ENCODE measurements around the gene ADPRM. TPM values are rescaled to one million over a fixed set of nuclear protein-coding genes. Genes with fewer than 3 reads are reported as not detected.

ADPRM gene
- total and polyA plus RNA-seq, 4 donors, result 3.7 to 10.8 (median 6.7) TPM

DNA sequence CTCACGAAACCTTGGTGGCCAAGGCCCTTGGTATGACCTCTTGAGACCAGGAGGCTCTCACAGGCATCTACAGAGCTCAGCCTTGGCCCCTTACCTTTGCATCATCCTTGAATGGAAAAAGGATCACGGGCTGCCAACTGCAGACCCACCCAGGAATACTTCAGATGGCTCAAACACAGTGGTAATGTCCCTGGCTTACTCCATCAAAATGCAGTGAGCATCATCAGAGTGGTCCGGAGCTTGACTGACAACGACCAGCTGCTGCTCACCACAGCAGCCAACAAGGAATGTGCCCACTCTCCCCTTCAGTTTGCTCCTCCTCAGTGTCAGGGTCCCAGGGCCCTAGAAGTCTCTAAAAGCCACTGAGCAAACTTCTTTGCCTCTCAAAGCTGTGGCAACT lies 22.7 kb upstream of the ADPRM start:
- Histone ChIP-seq H3K9me3 (ENCODE audit: control insufficient read depth in 4 of 4, low read length in 3 of 4) (no peaks in the 10 kb centered on the region), H3K4me3 (ENCODE audit: low read depth in 1 of 3, low read length in 3 of 3) (no peak overlapping the region), H3K9ac (ENCODE audit: low read depth in 1 of 2, low read length in 2 of 2) (no peak overlapping the region), H3K4me1 (ENCODE audit: control insufficient read depth in 4 of 4, insufficient read depth in 4 of 4, low read length in 3 of 4) (no peaks in the 10 kb centered on the region), H3K27ac (ENCODE audit: low read depth in 1 of 2, low read length in 2 of 2) (no peak overlapping the region), H3K27me3 (ENCODE audit: control insufficient read depth in 4 of 4, insufficient read depth in 4 of 4, low read length in 3 of 4) (no peaks in the 10 kb centered on the region), H3K36me3 (ENCODE audit: control insufficient read depth in 4 of 4, insufficient read depth in 3 of 4, low read depth in 1 of 4, low read length in 3 of 4) (peaks cover 3 to 24% (median 15%) of the 10 kb centered on the region in 4 donors)
- WGBS, result 98% methylated on average over 4 of the region's 4 CpGs
- TF ChIP-seq, protein P1, sequence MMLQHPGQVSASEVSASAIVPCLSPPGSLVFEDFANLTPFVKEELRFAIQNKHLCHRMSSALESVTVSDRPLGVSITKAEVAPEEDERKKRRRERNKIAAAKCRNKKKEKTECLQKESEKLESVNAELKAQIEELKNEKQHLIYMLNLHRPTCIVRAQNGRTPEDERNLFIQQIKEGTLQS (IDR thresholded peaks at IDR 0.05), result no peak
- TF ChIP-seq RXRA (IDR thresholded peaks at IDR 0.05), result no peak
- no peak for TF ChIP-seq ZBTB33 (IDR thresholded peaks at IDR 0.05)
- TF ChIP-seq HNF4A (conservative IDR thresholded peaks at IDR 0.05), result no peak
- TF ChIP-seq NR2F2 (IDR thresholded peaks at IDR 0.05), result no peak
- no peak for TF ChIP-seq HNF4G (IDR thresholded peaks at IDR 0.05)
- TF ChIP-seq SP1 (IDR thresholded peaks at IDR 0.05), result no peak
- no peak for TF ChIP-seq FOXA1 (IDR thresholded peaks at IDR 0.05)
- no peak for DNase-seq (ENCODE audit: low spot score)

DNA sequence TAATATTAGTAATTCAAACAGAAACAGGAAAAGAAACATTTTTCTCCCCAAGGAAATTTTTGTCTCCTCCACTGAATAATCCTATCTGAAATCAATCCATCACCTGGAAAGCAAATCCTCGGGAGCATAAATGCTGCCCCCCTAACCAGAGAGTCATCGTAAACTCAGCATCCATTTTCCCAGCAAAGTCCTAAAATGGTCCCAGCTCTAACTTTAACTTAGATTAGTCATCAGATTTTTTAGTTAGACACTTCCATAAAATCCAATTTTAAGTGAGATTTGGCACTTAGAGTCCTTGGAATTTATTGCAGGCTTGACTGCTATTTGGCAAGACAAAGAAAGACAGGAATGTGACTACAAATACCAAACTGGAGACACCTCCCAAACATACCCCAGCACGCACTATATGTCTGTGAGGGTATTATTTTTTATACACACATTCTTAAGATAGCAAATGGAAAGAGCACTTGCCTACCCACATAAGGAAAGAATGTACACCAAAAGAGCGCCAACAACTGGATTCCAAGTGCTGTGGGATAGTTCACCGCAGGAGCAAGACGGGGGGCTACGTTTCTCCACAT lies 15.4 kb upstream of the ADPRM start:
- peaks cover 18 to 60% (median 41%) of the 10 kb centered on the region in 4 donors for H3K36me3 ChIP-seq (ENCODE audit: control insufficient read depth in 4 of 4, insufficient read depth in 3 of 4, low read depth in 1 of 4, low read length in 3 of 4)
- WGBS, result 94% methylated on average over 7 of the region's 7 CpGs

More for the DNA sequence above, 15.4 kb upstream of the ADPRM start:
- no peak for DNase-seq (ENCODE audit: low spot score)
- TF ChIP-seq, protein P1 (IDR thresholded peaks at IDR 0.05), result no peak
- TF ChIP-seq, protein P2, sequence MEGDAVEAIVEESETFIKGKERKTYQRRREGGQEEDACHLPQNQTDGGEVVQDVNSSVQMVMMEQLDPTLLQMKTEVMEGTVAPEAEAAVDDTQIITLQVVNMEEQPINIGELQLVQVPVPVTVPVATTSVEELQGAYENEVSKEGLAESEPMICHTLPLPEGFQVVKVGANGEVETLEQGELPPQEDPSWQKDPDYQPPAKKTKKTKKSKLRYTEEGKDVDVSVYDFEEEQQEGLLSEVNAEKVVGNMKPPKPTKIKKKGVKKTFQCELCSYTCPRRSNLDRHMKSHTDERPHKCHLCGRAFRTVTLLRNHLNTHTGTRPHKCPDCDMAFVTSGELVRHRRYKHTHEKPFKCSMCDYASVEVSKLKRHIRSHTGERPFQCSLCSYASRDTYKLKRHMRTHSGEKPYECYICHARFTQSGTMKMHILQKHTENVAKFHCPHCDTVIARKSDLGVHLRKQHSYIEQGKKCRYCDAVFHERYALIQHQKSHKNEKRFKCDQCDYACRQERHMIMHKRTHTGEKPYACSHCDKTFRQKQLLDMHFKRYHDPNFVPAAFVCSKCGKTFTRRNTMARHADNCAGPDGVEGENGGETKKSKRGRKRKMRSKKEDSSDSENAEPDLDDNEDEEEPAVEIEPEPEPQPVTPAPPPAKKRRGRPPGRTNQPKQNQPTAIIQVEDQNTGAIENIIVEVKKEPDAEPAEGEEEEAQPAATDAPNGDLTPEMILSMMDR (IDR thresholded peaks at IDR 0.05; ENCODE audit: low read depth, low read length, missing input control), result no peak
- no peak for TF ChIP-seq RAD21 (IDR thresholded peaks at IDR 0.05)
- no peak for TF ChIP-seq RXRA (IDR thresholded peaks at IDR 0.05)
- TF ChIP-seq EGR1 (IDR thresholded peaks at IDR 0.05; ENCODE audit: low read depth in 2 of 2), result no peak
- TF ChIP-seq TAF1 (conservative IDR thresholded peaks at IDR 0.05), result no peak
- no peak for TF ChIP-seq JUND (IDR thresholded peaks at IDR 0.05)
- TF ChIP-seq FOXA1 (IDR thresholded peaks at IDR 0.05), result no peak
- TF ChIP-seq, protein P3, sequence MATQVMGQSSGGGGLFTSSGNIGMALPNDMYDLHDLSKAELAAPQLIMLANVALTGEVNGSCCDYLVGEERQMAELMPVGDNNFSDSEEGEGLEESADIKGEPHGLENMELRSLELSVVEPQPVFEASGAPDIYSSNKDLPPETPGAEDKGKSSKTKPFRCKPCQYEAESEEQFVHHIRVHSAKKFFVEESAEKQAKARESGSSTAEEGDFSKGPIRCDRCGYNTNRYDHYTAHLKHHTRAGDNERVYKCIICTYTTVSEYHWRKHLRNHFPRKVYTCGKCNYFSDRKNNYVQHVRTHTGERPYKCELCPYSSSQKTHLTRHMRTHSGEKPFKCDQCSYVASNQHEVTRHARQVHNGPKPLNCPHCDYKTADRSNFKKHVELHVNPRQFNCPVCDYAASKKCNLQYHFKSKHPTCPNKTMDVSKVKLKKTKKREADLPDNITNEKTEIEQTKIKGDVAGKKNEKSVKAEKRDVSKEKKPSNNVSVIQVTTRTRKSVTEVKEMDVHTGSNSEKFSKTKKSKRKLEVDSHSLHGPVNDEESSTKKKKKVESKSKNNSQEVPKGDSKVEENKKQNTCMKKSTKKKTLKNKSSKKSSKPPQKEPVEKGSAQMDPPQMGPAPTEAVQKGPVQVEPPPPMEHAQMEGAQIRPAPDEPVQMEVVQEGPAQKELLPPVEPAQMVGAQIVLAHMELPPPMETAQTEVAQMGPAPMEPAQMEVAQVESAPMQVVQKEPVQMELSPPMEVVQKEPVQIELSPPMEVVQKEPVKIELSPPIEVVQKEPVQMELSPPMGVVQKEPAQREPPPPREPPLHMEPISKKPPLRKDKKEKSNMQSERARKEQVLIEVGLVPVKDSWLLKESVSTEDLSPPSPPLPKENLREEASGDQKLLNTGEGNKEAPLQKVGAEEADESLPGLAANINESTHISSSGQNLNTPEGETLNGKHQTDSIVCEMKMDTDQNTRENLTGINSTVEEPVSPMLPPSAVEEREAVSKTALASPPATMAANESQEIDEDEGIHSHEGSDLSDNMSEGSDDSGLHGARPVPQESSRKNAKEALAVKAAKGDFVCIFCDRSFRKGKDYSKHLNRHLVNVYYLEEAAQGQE (IDR thresholded peaks at IDR 0.05), result no peak
- no peak for TF ChIP-seq MAX (IDR thresholded peaks at IDR 0.05)
- no peak for TF ChIP-seq NR2F2 (IDR thresholded peaks at IDR 0.05)
- no peak for TF ChIP-seq FOXA2 (IDR thresholded peaks at IDR 0.05)
- no peaks in the 10 kb centered on the region for H3K27me3 ChIP-seq (ENCODE audit: control insufficient read depth in 4 of 4, insufficient read depth in 4 of 4, low read length in 3 of 4)
- H3K9ac ChIP-seq (ENCODE audit: low read depth in 1 of 2, low read length in 2 of 2), result no peak overlapping the region
- no peak overlapping the region for H3K4me3 ChIP-seq (ENCODE audit: low read depth in 1 of 3, low read length in 3 of 3)
- H3K9me3 ChIP-seq (ENCODE audit: control insufficient read depth in 4 of 4, low read length in 3 of 4), result no peaks in the 10 kb centered on the region
- peaks cover 0 to 4% (median 2%) of the 10 kb centered on the region in 4 donors for H3K4me1 ChIP-seq (ENCODE audit: control insufficient read depth in 4 of 4, insufficient read depth in 4 of 4, low read length in 3 of 4)
- no peak overlapping the region for H3K27ac ChIP-seq (ENCODE audit: low read depth in 1 of 2, low read length in 2 of 2)

All from liver (tissue), 9 donors.